ENCODE data around the gene VPS45.
"Not testable (repeated sequence)": the region's sequence is repeated elsewhere in the genome, so short reads cannot be mapped to it uniquely, and the experiment has no call there.

Gene VPS45, protein sequence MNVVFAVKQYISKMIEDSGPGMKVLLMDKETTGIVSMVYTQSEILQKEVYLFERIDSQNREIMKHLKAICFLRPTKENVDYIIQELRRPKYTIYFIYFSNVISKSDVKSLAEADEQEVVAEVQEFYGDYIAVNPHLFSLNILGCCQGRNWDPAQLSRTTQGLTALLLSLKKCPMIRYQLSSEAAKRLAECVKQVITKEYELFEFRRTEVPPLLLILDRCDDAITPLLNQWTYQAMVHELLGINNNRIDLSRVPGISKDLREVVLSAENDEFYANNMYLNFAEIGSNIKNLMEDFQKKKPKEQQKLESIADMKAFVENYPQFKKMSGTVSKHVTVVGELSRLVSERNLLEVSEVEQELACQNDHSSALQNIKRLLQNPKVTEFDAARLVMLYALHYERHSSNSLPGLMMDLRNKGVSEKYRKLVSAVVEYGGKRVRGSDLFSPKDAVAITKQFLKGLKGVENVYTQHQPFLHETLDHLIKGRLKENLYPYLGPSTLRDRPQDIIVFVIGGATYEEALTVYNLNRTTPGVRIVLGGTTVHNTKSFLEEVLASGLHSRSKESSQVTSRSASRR

DNA sequence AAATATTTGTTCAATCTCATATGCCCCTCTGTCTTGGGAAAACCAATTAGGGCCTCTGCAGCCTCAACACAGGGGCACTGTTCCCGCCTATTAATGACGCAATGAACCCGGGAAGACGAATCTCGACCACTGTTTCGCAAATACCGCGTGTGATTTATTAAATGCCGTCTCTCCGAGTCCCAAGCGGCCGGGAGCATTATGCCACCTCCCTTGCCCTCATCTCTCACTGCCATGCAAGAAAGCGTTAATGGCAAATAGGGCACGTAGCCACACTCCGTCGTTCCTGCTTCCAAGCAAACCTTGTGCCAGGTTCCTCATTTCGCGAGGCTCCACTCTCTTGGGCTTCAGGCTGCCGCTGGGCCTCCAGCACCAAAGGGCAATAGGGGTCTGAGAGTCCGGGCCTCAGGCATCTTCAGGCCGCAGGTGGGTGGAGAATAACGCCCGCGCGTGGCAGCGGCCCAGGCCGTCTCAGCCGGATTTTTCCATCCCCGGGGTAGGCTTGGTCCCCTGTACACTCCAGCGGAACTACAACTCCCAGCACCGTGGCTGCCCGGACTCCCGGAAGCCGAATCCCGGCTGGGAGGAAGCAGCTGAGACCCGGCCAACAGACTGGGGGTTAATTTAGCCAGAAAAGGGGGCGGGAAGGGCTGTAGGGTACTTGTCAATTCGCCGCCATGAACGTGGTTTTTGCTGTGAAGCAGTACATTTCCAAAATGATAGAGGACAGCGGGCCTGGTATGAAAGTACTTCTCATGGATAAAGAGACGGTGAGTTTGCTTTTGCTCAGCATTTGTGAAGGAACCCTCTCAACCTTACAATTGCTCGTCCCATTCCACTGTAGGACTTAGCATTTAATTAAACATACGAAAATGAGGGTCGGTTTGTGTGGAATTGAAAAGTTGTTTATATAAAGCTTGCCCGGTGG is at the start of gene VPS45:
VPS45 (plus strand) TSS at position 593 of the 925 bp plus-strand sequence; CDS start at position 675, 82 bp downstream.
- peak; percentile 92 for DNase-seq

DNA sequence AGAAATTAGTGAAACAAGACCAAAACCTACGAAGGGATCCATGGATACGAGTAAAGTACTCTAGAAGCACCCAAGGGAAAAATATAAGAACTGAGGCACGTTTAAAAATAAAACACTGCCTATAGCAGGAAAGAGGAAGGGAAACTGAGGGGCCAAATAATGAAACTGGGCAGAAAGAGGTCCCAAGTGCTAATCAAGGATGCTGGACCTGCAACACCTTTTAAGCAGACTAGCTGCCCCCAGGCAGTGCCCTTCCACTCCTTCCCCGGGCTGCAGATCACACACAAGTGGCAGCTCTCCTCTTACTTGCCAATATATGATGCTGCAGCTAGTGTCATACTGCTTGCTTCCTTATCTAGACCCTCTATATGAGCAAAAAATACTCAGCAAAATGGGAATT is 49.4 kb upstream of the VPS45 start:
- DNase-seq, result no peak

DNA sequence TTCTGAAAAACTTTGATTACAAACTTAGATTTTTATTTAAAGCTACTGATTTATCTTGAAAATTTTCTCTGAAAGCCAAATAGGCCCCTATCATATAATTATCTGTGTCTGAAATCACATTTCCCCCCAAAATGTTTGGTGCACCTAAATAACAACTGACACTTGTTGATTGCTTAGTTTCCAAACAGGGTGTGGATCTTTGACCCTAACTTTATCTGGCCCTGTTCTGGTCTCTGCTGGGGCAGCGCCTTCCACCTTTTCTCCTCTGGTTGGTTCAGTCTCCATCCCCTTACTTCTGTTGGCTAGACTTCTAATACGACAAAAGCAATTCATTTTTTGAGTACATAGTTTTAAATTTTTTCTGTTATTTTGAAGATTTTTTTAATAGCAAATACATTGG is 46.9 kb upstream of the VPS45 start:
- no peak for DNase-seq

- DNase-seq, result no peak
Measured at GRCh38 chr1:150021191-150021694, 46.3 kb upstream of the VPS45 start.

DNA sequence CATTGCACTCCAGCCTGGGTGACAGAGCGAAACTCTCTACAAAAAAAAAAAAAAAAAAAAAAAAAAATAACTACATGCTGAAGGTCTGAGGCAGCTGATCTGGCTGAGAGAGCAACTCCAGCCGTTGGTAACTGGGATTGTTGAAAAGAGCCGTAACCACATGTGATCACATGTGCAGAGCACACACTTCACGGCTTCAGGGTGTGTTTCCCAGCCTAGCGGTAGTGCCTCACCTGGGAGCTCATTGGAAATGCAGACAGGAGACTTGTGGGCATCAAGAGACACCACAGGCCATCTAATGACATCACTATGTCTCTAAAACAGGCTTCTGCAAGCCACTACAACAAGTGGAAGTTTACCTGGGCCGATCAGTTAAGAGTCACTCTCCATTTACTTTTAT is 45.2 kb upstream of the VPS45 start:
- no peak for DNase-seq

DNA sequence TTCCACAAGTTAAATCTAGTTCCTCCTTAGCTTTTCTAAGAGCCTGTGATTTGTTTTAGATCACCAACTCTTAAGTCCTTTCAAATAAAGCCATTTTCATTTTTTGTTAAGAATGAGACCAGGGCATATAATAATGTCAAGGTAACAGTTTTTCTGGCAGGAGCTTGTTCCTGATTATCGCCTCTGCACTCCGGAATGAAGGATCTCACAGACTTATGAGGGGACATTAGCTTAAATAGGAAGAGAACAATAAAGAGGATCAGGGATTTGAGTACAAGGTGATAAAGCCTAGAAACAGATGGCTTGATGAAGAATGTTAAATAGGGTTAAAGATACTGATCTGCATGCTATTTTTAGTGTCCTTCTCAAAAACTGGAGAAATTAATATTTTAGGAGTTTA is 43.4 kb upstream of the VPS45 start:
- DNase-seq, result no peak

GRCh38 chr1:150028322-150028721 is 39.3 kb upstream of the VPS45 start:
- no peak for DNase-seq

- no peak for DNase-seq
Measured at GRCh38 chr1:150034336-150034735, 33.2 kb upstream of the VPS45 start.

GRCh38 chr1:150049926-150050325 is 17.6 kb upstream of the VPS45 start:
- DNase-seq, result no peak

DNA sequence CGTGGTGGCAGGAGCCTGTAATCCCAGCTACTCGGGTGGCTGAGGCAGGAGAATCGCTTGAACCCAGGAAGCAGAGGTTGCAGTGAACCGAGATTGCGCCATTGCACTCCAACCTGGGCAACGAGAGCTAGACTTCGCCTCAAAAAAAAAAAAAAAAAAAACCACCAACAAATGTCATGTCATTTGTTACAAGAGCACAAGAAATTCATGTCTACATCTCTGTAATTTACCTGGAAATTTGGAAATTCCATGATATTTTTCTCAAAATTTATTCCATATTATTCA is 16.5 kb upstream of the VPS45 start:
- DNase-seq, result no peak

- DNase-seq, result not testable (repeated sequence)
Measured at GRCh38 chr1:150051905-150052412, 15.6 kb upstream of the VPS45 start.

- no peak for DNase-seq
Measured at GRCh38 chr1:150053926-150054325, 13.7 kb upstream of the VPS45 start.

DNA sequence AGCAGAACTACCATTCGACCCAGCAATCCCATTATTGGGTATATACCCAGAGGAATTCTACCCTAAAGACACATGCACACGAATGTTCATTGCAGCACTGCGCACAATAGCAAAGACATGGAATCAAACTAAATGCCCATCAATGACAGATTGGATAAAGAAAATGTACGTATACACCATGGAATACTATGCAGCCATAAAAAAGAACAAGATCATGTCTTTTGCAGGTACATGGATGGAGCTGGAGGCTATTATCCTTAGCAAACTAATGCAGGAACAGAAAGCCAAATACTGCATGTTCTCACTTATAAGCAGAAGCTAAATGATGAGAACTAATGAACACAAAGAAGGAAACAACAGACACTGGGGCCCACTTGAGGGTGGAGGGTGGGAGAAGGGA is 12.1 kb upstream of the VPS45 start:
- DNase-seq, result not testable (repeated sequence)

GRCh38 chr1:150056407-150056806 is 11.2 kb upstream of the VPS45 start:
- DNase-seq, result no peak

- no peak for DNase-seq
Measured at GRCh38 chr1:150060260-150060659, 7.3 kb upstream of the VPS45 start.

DNA sequence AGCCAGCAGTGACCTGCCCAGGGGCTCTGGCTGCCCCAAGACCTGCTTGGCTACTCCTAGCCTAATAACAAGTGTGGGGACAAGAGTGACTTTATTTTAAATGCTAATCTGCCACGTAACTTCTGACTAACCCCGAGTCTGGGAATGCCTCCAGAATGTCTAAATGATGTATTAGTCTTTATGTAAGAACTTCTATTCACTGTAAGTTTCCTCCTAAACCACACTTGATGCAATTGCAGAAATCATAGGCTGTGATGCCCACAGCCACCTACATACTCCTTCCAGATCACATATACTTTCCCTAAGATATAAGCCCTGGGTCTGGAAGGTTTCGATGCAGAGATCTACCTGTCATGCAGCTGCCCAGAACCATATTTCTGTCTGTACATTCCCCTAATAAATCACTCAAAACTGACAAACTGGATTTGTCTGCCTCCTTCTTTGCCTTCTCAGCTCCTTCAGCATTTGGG is 5.9 kb upstream of the VPS45 start:
- no peak for DNase-seq

GRCh38 chr1:150062113-150062512 is 5.5 kb upstream of the VPS45 start:
- DNase-seq, result no peak

GRCh38 chr1:150065184-150065871 is 2.2 kb upstream of the VPS45 start:
- DNase-seq, result peak; percentile 38

- no peak for DNase-seq
Measured at GRCh38 chr1:150066328-150066727, 1.2 kb upstream of the VPS45 start.

DNA sequence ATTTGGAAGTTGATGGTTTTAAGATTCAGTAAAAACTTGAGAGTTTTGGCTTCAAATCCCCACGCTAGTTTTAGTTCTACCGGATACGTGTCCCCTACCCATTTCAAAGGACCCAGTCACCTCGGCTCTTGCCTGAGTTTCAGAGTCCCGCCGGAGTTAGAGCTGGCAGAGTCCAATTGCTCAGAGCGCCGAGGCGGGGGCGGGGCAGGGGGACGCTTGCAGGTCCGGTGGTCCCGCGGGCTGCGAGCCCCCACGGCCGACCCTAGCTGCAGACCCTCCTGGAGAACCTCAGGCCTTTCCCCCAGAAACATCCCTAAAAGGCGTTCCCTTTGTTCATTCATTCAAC is 765 bp upstream of the VPS45 start:
- peak; percentile 57 for DNase-seq

DNA sequence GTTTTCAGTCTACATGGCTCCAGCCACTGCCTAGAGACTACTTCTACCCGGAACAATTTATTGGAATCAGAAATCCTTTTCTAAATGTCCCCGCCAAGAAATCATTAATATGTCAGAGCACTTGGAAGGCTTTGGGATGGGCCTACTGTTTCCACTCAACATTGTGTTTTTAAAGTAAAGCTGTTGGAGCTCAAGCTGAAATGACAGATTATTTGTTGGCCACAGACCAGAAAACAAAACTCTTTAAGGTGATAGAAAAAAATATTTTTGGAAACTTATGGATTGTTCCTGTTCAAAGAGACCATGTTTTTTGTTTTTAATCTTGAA is 496 bp downstream of the VPS45 start:
- no peak for DNase-seq

DNA sequence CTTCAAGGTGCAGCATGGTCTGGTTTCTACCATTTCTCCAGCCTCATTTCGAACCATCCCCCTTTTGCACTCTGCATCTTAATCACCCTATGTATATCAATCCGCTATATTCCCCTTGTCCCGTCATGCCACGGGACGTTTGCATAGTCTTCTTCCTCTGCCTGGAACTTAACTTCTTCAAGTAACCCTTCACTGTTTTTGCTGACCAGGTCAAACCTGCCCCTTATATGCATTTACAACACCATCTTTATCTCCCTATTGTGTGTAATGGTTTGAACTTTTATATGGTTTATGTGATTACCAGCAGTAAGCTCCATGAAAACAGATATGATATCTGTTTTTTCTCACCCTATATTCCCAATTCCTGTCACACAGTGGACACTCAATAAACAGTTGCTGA is 2.3 kb downstream of the VPS45 start:
- no peak for DNase-seq

DNA sequence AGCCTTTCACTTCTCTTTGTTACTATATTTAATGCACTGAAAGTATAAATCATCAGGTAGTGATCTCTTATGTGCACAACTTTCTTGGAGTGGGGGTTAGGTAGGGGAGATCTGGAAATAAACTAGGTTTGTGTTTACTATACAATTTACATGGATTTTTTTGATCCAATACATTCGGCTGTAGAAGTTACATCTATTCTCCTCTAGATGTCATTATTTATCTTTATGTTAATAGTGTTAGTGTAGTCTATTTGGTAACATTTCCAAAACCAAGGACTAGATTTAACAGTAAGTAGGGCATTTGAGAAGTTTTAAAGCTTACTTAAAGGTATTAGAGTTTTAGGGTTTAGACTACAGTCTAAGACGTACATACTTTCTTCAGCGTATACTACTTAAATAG is 5.4 kb downstream of the VPS45 start:
- DNase-seq, result no peak

All from activated CD4-positive, alpha-beta T cell treated with anti-CD3 and anti-CD28 coated beads, Interleukin-2, amount 50 U/mL, for 16 hours (primary cell).